ENCODE results near the gene ME2.
A peak's percentile ranks its signal among the peaks of the same experiment; 100 is the strongest.

DNA sequence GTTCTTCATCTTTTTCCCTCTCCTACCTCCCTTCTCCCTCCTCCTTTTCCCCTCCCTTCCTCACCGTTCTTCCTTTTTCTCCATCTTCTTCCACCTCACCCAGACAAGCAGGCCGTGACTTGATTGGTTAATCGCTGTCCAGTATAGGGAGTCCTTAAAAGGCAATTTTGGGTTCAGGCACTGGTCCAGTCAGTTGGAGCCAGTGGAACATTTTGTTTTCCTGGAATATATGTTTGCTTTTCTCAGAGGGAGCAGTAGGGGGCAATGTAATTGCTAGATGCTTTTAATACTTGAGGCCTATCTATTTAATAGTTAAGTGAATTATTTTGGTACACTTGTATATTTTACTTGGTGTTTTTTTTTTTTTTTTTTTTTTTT, 103.9 kb downstream of the ME2 start:
- TF ChIP-seq ZNF274 (IDR thresholded peaks at IDR 0.05; ENCODE audit: borderline replicate concordance, extremely low read depth, low read length) (no peak), RNF2 (IDR thresholded peaks at IDR 0.05; ENCODE audit: borderline replicate concordance, low read depth, low read length, missing control alignments, poor library complexity, severe bottlenecking) (no peak), EZH2 (IDR thresholded peaks at IDR 0.05; ENCODE audit: low read depth, low read length, severe bottlenecking) (no peak), GABPA (IDR thresholded peaks at IDR 0.05; ENCODE audit: borderline replicate concordance, insufficient read depth, low read length) (no peak), SP2 (IDR thresholded peaks at IDR 0.05; ENCODE audit: low read length) (no peak), POLR2A (IDR thresholded peaks at IDR 0.05; ENCODE audit: control extremely low read depth in 1 of 2, low read depth in 2 of 2, low read length in 2 of 2) (no peak), EP300 (IDR thresholded peaks at IDR 0.05; ENCODE audit: borderline replicate concordance in 1 of 2, low read depth in 2 of 2, low read length in 2 of 2) (no peak), NANOG (IDR thresholded peaks at IDR 0.05; ENCODE audit: insufficient read depth, low read depth, low read length, poor library complexity, severe bottlenecking) (no peak), POLR2AphosphoS5 (IDR thresholded peaks at IDR 0.05; ENCODE audit: low read depth, low read length) (no peak), JUND (IDR thresholded peaks at IDR 0.05; ENCODE audit: low read length) (no peak)
- TF ChIP-seq, protein P1, sequence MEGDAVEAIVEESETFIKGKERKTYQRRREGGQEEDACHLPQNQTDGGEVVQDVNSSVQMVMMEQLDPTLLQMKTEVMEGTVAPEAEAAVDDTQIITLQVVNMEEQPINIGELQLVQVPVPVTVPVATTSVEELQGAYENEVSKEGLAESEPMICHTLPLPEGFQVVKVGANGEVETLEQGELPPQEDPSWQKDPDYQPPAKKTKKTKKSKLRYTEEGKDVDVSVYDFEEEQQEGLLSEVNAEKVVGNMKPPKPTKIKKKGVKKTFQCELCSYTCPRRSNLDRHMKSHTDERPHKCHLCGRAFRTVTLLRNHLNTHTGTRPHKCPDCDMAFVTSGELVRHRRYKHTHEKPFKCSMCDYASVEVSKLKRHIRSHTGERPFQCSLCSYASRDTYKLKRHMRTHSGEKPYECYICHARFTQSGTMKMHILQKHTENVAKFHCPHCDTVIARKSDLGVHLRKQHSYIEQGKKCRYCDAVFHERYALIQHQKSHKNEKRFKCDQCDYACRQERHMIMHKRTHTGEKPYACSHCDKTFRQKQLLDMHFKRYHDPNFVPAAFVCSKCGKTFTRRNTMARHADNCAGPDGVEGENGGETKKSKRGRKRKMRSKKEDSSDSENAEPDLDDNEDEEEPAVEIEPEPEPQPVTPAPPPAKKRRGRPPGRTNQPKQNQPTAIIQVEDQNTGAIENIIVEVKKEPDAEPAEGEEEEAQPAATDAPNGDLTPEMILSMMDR (IDR thresholded peaks at IDR 0.05; ENCODE audit: control extremely low read depth in 1 of 3, insufficient read depth in 1 of 3, low read depth in 1 of 3, low read length in 3 of 3) = peak in 1 of 3 experiments; percentile 3; a peak in 1 of 4 replicates
- TF ChIP-seq, protein P2, sequence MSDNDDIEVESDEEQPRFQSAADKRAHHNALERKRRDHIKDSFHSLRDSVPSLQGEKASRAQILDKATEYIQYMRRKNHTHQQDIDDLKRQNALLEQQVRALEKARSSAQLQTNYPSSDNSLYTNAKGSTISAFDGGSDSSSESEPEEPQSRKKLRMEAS (IDR thresholded peaks at IDR 0.05) = no peak
- TF ChIP-seq, protein P3, sequence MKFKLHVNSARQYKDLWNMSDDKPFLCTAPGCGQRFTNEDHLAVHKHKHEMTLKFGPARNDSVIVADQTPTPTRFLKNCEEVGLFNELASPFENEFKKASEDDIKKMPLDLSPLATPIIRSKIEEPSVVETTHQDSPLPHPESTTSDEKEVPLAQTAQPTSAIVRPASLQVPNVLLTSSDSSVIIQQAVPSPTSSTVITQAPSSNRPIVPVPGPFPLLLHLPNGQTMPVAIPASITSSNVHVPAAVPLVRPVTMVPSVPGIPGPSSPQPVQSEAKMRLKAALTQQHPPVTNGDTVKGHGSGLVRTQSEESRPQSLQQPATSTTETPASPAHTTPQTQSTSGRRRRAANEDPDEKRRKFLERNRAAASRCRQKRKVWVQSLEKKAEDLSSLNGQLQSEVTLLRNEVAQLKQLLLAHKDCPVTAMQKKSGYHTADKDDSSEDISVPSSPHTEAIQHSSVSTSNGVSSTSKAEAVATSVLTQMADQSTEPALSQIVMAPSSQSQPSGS (IDR thresholded peaks at IDR 0.05; ENCODE audit: low read length) = no peak

Measured in H1 (cell line).